HFFc6 (cell line): ENCODE measurements around the gene HOXA6. TPM values are rescaled to one million over a fixed set of nuclear protein-coding genes. Genes with fewer than 3 reads are reported as not detected.

Experiments
- DNase-seq: peaks from one replicate; pipeline ENCODE4 v3.0.0-alpha.2; 2018
- H3K27ac Mint-ChIP-seq: 2 replicates; pipeline ENCODE4 v1.8.0; 2020; ENCODE audit warnings: mild to moderate bottlenecking, mixed read lengths
- H3K27me3 Mint-ChIP-seq: 2 replicates; pipeline ENCODE4 v1.8.0; 2021; ENCODE audit warnings: mild to moderate bottlenecking, moderate library complexity, mixed read lengths; ENCODE audit not compliant: insufficient read depth
- H3K36me3 Mint-ChIP-seq: 2 replicates; pipeline ENCODE4 v1.8.0; 2021; ENCODE audit warnings: low read depth, mixed read lengths
- H3K4me1 Mint-ChIP-seq: 2 replicates; pipeline ENCODE4 v1.8.0; 2020; ENCODE audit warnings: low read depth, mixed read lengths
- H3K4me3 Mint-ChIP-seq: 2 replicates; pipeline ENCODE4 v1.8.0; 2020; ENCODE audit warnings: mild to moderate bottlenecking, moderate library complexity, mixed read lengths
- H3K9me3 Mint-ChIP-seq: 2 replicates; pipeline ENCODE4 v1.8.0; 2020; ENCODE audit warnings: mild to moderate bottlenecking, mixed read lengths
- total RNA-seq, 6 experiments: library from RNA; stranded (reverse); fragmentation: NEBNext Ultra II Directional; extraction: Animal tissue kit (Norgen Biotek cat#: 25700); gene quantifications; 2 replicates in 1 of 6; 3 replicates in 5 of 6; pipeline ENCODE4 v1.2.3, GENCODE V29; 2021
- TF ChIP-seq, protein P1 (sequence below): fragments of 200-600 bp; sonication (generic); IDR thresholded peaks from 2 replicates; pipeline ENCODE4 v1.5.0; 2021; ENCODE audit warnings: antibody characterized with exemption, mild to moderate bottlenecking

Gene HOXA6
- total RNA-seq, 6 experiments from 2014 or later, result 2.3 to 3.8 (median 2.8) TPM

DNA sequence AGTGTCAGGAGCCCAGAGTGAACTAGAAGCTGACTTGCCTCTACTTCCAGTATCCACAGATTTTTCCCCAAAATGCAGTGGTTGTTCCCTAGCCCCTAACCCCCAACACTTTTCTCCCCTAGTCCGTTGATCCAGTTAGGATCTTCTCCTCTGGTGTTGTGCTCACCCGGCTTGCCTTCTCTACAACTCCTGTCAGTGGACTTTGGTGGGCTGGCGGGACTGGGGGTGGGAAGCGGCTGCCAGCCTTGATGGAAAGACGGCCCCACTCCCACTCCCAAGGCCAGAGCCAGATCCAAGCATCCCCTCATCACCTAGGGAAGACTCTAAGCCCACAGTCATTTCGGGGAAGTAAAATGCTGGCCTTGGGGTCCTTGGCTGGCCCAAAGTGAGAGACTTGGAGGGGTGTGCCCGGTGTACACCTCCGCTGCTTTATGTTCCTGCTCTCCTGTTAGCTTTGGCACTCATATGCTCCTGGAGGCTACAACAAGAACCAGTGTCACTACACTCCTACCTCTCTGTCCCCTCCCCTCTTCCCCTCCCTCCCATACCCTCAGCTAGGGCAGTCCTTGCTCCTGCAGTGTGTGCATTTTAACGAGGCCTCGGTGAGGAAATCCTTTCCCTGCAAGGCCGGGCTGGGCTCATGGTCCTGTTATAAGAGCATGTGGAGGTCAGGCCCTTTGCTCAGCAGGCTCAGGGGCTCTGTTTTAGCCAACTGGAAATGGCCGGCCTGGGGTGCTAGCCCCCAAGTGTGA lies 27.5 kb upstream of the HOXA6 start:
- Mint-ChIP-seq H3K4me1 (peaks cover 55% of the 10 kb centered on the region), H3K4me3 (peak overlapping the region; percentile 93), H3K27me3 (peaks cover 28% of the 10 kb centered on the region), H3K27ac (peak overlapping the region; percentile 97), H3K36me3 (peaks cover 65% of the 10 kb centered on the region), H3K9me3 (no peaks in the 10 kb centered on the region)
- TF ChIP-seq, protein P1, sequence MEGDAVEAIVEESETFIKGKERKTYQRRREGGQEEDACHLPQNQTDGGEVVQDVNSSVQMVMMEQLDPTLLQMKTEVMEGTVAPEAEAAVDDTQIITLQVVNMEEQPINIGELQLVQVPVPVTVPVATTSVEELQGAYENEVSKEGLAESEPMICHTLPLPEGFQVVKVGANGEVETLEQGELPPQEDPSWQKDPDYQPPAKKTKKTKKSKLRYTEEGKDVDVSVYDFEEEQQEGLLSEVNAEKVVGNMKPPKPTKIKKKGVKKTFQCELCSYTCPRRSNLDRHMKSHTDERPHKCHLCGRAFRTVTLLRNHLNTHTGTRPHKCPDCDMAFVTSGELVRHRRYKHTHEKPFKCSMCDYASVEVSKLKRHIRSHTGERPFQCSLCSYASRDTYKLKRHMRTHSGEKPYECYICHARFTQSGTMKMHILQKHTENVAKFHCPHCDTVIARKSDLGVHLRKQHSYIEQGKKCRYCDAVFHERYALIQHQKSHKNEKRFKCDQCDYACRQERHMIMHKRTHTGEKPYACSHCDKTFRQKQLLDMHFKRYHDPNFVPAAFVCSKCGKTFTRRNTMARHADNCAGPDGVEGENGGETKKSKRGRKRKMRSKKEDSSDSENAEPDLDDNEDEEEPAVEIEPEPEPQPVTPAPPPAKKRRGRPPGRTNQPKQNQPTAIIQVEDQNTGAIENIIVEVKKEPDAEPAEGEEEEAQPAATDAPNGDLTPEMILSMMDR, result no peak
- peak; percentile 84 for DNase-seq

DNA sequence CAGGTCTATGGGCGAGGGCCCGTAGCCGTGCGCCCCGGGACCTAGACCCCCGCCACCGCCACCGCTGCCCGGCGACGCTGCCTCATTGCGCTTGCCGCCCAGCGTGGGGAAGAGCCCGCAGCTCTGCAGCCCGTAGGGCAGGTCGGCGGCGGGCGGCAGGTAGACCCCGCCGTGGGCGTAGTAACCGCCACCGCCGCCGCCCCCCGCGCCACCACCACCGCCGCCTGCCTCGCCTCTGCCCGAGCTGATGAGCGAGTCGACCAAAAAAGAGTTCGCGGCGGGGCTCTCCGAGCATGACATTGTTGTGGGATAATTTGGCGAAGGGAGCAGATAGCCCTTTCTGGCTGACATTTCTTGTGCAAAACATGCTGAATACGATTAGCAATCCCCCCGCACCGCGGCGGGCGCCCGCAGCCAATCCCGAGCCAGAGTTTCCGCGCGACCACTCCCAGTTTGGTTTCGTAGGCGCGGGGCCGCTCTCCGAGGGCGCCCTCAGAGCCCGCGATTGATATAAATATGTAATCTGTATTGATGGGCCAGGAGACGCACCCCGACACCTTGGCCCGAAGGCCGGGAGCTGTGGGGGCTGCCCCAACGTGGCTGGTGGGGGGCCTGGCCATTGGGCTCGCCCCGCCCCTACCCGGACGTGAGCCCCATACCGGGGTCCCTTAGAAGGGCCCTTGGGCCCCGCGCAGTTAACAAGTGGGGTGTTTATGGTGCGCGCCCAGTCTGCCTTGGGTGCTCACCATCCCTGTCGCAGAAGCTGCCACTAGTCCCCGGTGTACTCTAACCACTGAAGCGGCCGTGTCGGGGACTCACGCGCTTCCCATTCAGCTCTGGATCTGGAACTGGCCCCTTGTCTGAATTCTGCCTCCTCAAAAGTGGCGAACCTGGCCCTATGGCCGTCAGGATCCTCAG lies 26.6 kb upstream of the HOXA6 start, which contains the start of gene HOXA10:
Gene HOXA10, minus strand, starts transcription at position 365 of the 918 bp plus-strand sequence. Its CDS starts 14 bp downstream, at position 351.
- peak; percentile 71 for DNase-seq
- H3K9me3 Mint-ChIP-seq, result no peaks in the 10 kb centered on the region
- H3K36me3 Mint-ChIP-seq, result peaks cover 61% of the 10 kb centered on the region
- peak within 1 kb of the TSS; percentile 99 for H3K27ac Mint-ChIP-seq
- H3K4me3 Mint-ChIP-seq, result peak within 1 kb of the TSS; percentile 96
- peaks cover 55% of the 10 kb centered on the region for H3K4me1 Mint-ChIP-seq
- TF ChIP-seq, protein P1, result no peak
- peaks cover 24% of the 10 kb centered on the region for H3K27me3 Mint-ChIP-seq

DNA sequence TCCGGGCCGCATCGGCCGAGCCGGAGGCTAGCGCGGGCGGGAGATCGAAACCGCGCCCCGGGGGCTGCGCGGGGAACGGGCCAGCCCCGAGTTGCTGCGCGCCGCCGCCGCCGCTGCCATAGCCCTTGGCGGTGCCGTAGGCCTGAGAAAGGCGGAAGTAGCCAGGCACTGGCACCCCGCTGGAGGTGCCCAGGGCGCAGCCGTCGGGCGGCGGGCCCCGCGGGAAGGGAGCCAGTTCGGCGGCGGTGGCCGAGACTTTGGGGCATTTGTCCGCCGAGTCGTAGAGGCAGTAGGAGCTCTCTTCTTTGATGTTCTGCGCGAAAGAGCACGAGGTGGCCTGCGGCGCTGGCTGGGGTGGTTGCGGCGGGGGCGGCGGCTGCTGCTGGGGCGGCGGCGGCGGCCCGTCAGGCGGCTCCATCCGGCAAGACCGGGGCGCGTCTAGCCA lies 26.0 kb upstream of the HOXA6 start:
- DNase-seq, result no peak
- Mint-ChIP-seq H3K36me3 (peaks cover 61% of the 10 kb centered on the region), H3K4me3 (peak overlapping the region; percentile 93), H3K9me3 (no peaks in the 10 kb centered on the region), H3K27ac (no peak overlapping the region; the same call in 1 of the 2 replicates), H3K27me3 (peaks cover 25% of the 10 kb centered on the region), H3K4me1 (peaks cover 57% of the 10 kb centered on the region)
- TF ChIP-seq, protein P1, result no peak

DNA sequence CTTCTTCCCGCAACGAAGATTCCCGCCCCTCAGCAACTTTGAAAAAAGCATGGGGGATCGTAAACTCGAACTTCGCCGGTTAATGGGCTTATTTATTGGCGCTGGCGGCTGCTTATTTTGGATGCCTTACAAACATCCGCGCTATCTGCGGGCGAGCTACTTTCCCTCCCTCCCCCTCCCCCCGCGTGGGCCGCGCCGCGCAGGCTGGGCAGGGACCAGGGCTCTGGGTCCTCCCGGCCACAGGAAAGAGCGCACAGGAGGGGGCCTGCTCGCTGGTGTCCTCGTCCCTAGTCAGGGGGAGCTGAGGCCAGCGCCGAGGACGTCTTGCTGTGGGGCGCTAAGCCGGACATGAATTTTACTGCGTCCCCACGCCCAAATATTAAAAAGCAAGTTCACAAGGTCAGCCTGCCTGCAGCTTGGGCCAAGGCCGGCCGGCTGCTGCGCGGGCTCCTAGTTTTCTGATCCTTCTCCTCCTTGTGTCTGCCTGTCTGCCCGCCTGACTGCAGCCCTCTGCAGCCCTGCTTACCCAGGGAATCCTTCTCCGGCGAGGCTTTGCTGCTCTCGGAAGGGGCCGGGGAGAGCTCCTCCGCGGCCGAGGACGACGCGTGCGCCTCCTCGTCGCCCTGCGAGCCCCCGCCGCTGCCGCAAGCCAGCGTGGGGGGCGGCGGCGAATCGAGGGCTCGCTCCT lies 25.4 kb upstream of the HOXA6 start:
- H3K4me3 Mint-ChIP-seq, result peak overlapping the region; percentile 96
- peak; percentile 89 for DNase-seq

More for the DNA sequence above, 25.4 kb upstream of the HOXA6 start:
- Mint-ChIP-seq H3K9me3 (no peaks in the 10 kb centered on the region), H3K36me3 (peaks cover 61% of the 10 kb centered on the region), H3K27me3 (peaks cover 26% of the 10 kb centered on the region), H3K4me1 (peaks cover 62% of the 10 kb centered on the region), H3K27ac (peak overlapping the region; percentile 99)
- TF ChIP-seq, protein P1, result no peak
